HG03064 (cell line): ENCODE results near the gene CLIC1.

Source experiments
- ATAC-seq: cut with Tn5 transposase; IDR thresholded peaks from one replicate; pipeline ENCODE4 v1.9.1; 2021; ENCODE audit warnings: low read depth; ENCODE audit not compliant: unreplicated experiment

The CLIC1 gene

DNA sequence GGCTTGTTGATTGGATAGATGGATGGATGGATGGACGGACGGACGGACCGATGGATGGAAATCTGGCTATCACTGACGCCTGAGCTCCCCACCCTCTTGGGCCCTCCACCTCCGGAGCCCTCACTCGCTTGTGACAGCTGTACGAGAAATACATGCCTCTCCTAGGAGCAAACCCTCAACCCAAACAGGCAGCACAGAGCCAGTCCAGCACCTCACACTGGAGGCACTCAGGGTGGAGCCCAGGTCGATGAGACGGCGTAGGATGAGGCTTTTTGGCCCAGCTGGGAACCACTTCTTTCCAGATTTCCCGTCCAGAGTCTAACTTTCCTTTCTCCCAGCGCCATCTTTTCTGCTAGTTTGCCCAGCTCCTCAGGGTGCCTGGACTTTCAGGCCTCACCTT is 52.7 kb downstream of the CLIC1 start:
- no peak for ATAC-seq

DNA sequence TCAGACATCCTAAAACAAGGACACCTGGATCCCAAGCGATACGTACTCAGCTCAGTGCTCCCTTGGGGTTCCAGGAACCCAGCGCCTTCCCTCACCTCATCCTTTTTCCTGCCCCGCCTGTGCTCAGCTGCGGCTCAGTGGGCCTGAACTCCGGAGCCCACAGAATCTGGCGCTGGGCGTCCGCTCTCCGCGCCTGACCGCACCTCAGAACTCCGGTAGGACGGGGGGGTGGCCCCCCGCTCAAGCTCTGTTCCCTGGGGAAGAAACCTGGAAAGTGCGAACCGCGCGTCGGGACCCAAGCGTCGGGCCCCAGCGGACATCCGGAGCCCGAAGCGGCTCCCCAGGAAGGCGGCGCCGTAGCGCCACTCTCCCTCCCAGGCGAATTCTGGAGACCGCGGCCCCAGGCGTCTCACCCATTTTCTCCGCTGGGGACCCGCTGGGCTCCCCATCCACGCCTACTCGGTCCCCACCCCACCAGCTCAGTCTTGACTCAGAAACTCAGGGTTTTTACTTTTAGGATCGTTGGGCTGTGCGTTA is 55.1 kb downstream of the CLIC1 start:
- ATAC-seq, result no peak
